NCI-H2171 treated with DMSO at 0.1 percent for 48 hours (cell line): ENCODE data around the gene PIGB.
"Not testable (repeated sequence)": the region's sequence is repeated elsewhere in the genome, so short reads cannot be mapped to it uniquely, and the experiment has no call there.

ENCODE experiments used
- DNase-seq: peaks from one replicate; lab custom pipeline; 2025; lab: John Stamatoyannopoulos, UW

PIGB gene

DNA sequence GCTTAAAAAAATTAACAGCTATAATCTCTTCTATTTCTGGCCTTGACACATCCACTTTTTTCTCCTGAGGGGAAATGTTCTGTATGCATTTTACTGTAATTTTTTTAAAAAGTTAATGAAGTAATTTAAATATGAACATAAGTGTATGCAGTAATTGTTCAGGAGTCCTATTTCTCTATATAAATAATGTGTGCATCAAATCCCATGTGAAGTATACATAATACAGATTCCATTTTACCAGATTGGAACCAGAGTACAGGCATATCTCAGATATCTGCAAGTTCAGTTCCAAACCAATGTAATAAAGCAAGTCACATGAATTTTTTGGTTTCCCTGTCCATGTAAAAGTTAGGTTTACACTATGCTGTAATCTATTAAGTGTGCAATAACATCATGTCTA lies 62.6 kb downstream of the PIGB start:
- DNase-seq = no peak

GRCh38 chr15:55383687-55384086 lies 64.7 kb downstream of the PIGB start:
- no peak for DNase-seq

DNA sequence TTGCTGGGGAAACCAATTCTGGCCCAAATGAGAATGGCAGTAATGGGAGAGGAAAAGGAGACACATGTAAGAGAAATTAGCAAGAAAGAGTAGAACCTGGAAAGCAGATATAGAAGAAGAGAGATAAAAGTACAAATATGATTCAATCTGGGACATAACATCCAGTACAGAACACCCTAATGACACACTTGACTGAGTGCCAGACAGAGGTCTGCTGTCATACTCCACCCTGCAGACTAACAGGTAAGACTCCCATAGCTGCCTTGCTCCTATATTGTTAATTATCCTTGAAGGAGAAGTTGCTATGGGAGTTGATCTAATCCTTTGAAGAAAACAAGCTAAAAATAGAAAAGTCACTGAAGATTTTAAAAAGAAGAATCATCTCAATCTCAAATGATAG lies 68.0 kb downstream of the PIGB start:
- DNase-seq = no peak

GRCh38 chr15:55389264-55389607 lies 70.2 kb downstream of the PIGB start:
- no peak for DNase-seq

DNA sequence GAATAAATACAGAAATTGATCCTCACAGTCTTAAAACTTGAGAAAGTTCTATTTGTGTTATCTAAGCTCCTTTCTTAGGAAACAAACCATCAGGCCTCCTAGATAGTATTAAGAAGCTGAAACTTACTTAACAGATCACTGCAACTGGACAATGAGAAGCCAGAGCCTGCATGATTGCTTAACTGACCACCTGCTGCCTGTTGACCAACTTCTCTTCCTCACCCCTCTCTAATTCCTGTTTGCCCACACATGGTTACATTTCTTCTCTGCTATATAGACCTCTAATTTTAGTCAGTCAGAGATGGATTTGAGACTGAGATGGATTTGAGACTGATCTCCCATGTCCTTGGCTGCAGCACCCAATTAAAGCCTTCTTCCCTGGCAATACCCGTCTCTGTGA lies 75.7 kb downstream of the PIGB start:
- no peak for DNase-seq

- DNase-seq = no peak
Observed at GRCh38 chr15:55398243-55398642, 79.2 kb downstream of the PIGB start.

DNA sequence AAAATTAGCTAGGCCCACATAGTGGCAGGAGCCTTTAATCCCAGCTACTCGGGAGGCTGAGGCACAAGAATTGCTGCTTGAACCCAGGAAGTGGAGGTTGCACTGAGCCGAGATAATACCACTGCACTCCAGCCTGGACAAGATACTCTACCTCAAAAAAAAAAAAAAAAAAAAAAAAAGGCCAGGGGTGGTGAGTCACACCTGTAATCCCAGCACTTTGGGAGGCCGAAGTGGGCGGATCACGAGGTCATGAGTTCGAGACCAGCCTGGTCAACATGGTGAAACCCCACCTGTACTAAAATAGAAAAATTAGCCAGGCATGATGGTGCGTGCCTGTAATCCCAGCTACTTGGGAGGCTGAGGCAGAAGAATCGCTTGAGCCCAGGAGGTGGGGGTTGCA lies 81.0 kb downstream of the PIGB start:
- not testable (repeated sequence) for DNase-seq

DNA sequence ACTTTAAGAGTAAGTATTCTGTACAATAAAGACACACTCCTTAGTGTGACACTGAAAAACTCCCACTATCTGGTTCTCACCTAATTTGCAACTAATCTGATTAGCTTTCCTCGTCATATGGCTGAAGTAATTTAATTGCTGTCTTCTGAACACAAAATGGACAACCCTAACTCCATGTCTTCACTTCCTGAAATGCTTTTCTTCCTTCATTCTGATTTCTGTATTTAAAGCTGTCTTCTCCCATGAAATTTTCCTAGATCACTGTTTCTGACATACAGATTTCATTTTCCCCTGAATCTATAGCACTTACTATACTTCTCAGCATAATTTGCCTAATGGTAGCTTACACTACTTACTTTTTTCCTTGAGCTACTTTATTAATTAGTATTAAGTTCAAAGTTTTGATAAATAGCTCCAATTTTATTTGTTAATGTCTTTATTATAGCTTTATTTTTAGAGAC lies 82.8 kb downstream of the PIGB start:
- DNase-seq = no peak

DNA sequence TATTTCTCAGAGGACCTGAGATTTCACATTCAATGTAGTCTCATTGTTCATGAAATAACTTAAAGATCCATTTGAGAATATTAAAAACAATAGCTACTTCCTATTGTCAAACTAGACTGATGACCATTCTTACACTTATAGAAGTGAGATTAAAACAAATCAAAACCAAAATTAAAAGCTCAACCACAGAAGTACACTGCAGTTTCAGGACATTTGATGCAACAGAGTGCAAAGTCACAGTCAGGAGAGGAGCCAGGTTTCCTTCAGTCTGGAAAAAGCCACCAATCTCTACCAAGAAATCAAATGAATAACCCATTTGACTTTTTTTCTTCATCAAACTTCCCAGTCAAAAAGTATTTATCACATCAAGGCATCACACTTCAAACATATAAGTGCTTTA lies 83.7 kb downstream of the PIGB start:
- no peak for DNase-seq

GRCh38 chr15:55403531-55403930 lies 84.5 kb downstream of the PIGB start:
- no peak for DNase-seq
